ENCODE results near the gene PIRT. TPM values are rescaled to one million over a fixed set of nuclear protein-coding genes. Genes with fewer than 3 reads are reported as not detected.

Gene PIRT
- under 1 TPM in 1 of 4 donors, not detected in 3; 0.97 TPM for total RNA-seq

DNA sequence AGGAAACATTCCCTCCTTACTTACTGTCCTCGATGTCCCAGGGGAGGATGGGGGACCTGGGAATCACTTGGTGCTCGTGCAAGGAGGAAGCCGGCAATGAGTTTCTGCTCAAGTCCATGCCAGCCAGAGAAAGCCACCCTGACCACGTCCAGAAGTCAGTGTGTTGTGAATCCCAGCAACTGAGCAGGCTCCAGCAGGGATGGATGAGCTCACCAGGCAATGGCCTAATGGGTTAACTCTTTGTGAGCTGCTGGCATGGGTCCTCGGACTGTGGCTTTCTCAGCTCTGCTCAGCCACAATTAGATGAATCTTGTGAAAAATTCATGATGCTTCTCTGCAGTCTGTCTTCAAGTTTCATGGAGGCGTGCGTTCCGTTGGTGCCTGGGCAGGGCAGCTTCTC is at the start of gene PIRT:
Gene PIRT (minus strand): TSS at position 167 of the 400 bp plus-strand sequence. CDS start 12,442 bp downstream, outside the sequence.
- intact Hi-C loops (cut with DNase I; ENCODE audit: low total_unique reads), result no loop called here
- H3K4me3 ChIP-seq, result no peak within 1 kb of the TSS
- no peak for DNase-seq
- no peaks in the 10 kb centered on the region for H3K4me1 ChIP-seq
- H3K9me3 ChIP-seq, result no peaks in the 10 kb centered on the region
- H3K27ac ChIP-seq, result no peak within 1 kb of the TSS
- TF ChIP-seq, protein P1, sequence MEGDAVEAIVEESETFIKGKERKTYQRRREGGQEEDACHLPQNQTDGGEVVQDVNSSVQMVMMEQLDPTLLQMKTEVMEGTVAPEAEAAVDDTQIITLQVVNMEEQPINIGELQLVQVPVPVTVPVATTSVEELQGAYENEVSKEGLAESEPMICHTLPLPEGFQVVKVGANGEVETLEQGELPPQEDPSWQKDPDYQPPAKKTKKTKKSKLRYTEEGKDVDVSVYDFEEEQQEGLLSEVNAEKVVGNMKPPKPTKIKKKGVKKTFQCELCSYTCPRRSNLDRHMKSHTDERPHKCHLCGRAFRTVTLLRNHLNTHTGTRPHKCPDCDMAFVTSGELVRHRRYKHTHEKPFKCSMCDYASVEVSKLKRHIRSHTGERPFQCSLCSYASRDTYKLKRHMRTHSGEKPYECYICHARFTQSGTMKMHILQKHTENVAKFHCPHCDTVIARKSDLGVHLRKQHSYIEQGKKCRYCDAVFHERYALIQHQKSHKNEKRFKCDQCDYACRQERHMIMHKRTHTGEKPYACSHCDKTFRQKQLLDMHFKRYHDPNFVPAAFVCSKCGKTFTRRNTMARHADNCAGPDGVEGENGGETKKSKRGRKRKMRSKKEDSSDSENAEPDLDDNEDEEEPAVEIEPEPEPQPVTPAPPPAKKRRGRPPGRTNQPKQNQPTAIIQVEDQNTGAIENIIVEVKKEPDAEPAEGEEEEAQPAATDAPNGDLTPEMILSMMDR (IDR thresholded peaks at IDR 0.05), result no peak
- no peak for TF ChIP-seq POLR2A (IDR thresholded peaks at IDR 0.05)
- no peaks in the 10 kb centered on the region for H3K27me3 ChIP-seq
- no peaks in the 10 kb centered on the region for H3K36me3 ChIP-seq

DNA sequence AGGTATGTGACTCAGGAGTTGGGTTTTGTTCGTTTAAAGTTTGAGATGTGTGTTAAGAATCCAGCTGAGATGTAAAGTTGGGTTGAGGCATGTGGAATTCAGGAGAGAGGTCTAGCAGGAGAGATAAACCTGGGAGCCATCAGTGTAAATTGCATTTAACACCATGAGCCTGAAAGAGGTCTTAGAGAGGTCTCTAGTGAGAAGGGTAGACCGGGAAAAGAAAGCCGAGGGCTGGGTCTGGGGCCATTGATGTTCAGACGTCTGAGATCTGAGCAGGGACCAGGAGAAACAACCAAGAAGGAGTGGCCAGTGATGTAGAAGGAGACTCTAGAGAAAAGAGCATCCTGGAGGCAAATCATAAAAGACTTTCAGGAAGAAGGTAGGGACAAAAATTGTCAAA is 44.1 kb upstream of the PIRT start:
- Histone ChIP-seq H3K27ac (no peak overlapping the region), H3K4me1 (no peaks in the 10 kb centered on the region), H3K36me3 (no peaks in the 10 kb centered on the region), H3K9me3 (peaks cover 0 to 6% of the 10 kb centered on the region in 2 donors), H3K27me3 (no peaks in the 10 kb centered on the region), H3K4me3 (no peak overlapping the region)
- DNase-seq, result no peak
- intact Hi-C loops (cut with DNase I; ENCODE audit: low total_unique reads), result no loop called here
- TF ChIP-seq, protein P1 (IDR thresholded peaks at IDR 0.05), result no peak
- TF ChIP-seq POLR2A (IDR thresholded peaks at IDR 0.05), result no peak

DNA sequence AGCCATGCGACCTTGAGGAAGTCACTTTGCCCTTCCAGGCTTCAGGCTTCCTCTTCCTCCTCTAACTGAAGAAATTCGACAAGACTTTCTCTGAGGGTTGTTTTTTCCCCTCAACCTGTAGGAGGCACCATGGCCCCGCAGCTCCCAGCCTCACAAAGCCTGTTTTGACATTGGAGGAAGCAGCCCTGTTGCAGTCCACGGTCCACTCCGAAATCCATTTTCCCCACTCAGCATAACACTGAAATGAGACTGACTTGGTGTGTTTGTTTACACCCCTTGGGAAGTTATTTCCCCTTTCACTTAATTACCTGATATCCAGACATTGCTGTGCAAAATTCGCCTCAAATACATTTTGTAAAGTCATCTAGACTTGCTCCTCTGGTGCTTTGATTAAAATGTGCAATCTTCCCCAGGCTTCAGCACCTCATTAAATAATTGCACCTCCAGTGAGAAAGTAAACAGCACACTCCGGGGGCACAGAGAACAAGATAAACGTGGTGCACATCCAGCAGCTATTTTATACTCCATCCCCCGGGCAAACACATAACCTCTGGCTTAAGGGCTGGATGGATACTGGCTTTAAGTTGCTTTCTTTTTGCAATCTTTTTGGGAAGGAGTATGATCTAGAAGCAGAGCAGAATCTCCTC is 41.4 kb upstream of the PIRT start:
- no peaks in the 10 kb centered on the region for H3K4me1 ChIP-seq
- no peak overlapping the region for H3K27ac ChIP-seq
- H3K36me3 ChIP-seq, result no peaks in the 10 kb centered on the region
- intact Hi-C loops (cut with DNase I; ENCODE audit: low total_unique reads), result no loop called here
- no peaks in the 10 kb centered on the region for H3K27me3 ChIP-seq
- no peaks in the 10 kb centered on the region for H3K9me3 ChIP-seq
- TF ChIP-seq, protein P1 (IDR thresholded peaks at IDR 0.05), result no peak
- no peak for TF ChIP-seq POLR2A (IDR thresholded peaks at IDR 0.05)
- no peak overlapping the region for H3K4me3 ChIP-seq
- DNase-seq, result no peak

DNA sequence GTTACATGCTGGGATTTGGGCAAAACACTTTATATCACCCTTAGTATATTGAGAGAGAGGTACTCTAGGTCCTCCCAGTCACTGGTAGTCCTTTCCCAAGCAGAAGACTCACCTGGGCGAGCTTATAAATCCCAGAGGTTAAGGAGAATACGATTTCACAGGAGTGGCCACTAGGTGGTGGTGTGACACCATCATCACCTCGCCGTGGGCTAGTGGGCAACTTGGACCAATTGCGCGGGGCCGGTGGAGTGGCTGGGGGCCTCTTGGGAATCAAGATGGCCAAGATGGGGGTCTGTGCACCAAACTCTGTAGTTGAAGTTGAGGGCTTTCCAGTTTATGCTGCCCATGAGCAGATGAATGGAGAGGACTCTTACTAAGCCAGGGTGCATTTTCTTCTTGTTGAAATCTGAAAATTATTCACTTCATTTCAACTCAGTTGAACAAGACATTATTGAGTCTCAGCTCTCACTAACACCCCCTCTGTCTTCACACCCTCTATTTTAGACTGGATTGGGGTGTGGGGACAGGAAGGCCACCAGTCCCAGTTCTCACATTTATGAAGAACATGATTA is 38.2 kb upstream of the PIRT start:
- no peak for TF ChIP-seq POLR2A (IDR thresholded peaks at IDR 0.05)
- TF ChIP-seq, protein P1 (IDR thresholded peaks at IDR 0.05), result peak; percentile 46 to 71 (median 56)
- intact Hi-C loops (cut with DNase I; ENCODE audit: low total_unique reads), result no loop called here
- no peaks in the 10 kb centered on the region for H3K36me3 ChIP-seq
- no peaks in the 10 kb centered on the region for H3K4me1 ChIP-seq
- H3K27me3 ChIP-seq, result no peaks in the 10 kb centered on the region
- peak; percentile 20 to 23 for DNase-seq
- no peak overlapping the region for H3K4me3 ChIP-seq
- no peaks in the 10 kb centered on the region for H3K9me3 ChIP-seq
- H3K27ac ChIP-seq, result no peak overlapping the region

DNA sequence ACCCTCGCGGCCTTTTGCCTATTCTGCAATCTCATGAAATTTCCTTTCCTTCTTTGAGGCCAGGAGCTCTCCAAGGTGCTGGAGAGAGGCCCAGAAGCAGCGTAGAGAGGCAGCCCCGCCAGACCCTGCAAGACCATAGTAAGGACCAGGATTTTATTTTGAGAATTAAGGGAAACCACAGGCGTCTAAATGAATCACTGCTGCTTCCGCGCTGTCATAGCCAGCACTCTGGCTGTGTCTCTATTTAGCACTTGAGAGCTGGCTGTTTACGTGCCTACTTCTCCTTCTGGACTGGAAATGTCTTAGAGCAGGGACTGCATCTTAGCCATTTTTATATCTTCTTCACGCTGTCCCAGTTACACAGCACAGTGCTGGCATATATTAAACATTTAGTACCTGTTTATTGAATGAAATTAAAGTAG is 37.6 kb upstream of the PIRT start:
- H3K4me1 ChIP-seq, result no peaks in the 10 kb centered on the region
- TF ChIP-seq, protein P1 (IDR thresholded peaks at IDR 0.05), result no peak
- TF ChIP-seq POLR2A (IDR thresholded peaks at IDR 0.05), result no peak
- intact Hi-C loops (cut with DNase I; ENCODE audit: low total_unique reads), result no loop called here
- H3K4me3 ChIP-seq, result no peak overlapping the region
- H3K9me3 ChIP-seq, result no peaks in the 10 kb centered on the region
- DNase-seq, result no peak
- no peaks in the 10 kb centered on the region for H3K27me3 ChIP-seq
- H3K36me3 ChIP-seq, result no peaks in the 10 kb centered on the region
- no peak overlapping the region for H3K27ac ChIP-seq
